Neutrophil (primary cell): ENCODE results near the gene GMIP.
A peak's percentile ranks its signal among the peaks of the same experiment; 100 is the strongest.

Source experiments
- H3K27ac ChIP-seq: fragments of 200-600 bp; sonication (generic); 2 replicates; pipeline ENCODE4 v1.5.1; 2016; ENCODE audit warnings: mild to moderate bottlenecking, moderate library complexity
- H3K27me3 ChIP-seq: fragments of 200-600 bp; sonication (generic); 2 replicates; pipeline ENCODE4 v1.6.0; 2016; ENCODE audit warnings: mild to moderate bottlenecking
- H3K36me3 ChIP-seq: fragments of 200-600 bp; sonication (generic); 2 replicates; pipeline ENCODE4 v1.5.1; 2017
- H3K4me1 ChIP-seq, 2 experiments: fragments of 200-600 bp in 1 of 2; sonication (generic) in 1 of 2; 1 replicate in 1 of 2; 2 replicates in 1 of 2; pipeline versions ENCODE4 v1.5.1 to v1.6.1; 2013 to 2016; ENCODE audit warnings: low read depth in 1 of 2, low read length in 1 of 2, mild to moderate bottlenecking in 1 of 2, moderate library complexity in 1 of 2; ENCODE audit not compliant: control insufficient read depth in 1 of 2, insufficient read depth in 1 of 2
- H3K4me3 ChIP-seq, 2 experiments: fragments of 200-600 bp in 1 of 2; sonication (generic) in 1 of 2; 1 replicate in 1 of 2; 2 replicates in 1 of 2; pipeline ENCODE4 v1.5.1; 2013 to 2016; ENCODE audit warnings: low read depth in 1 of 2, low read length in 1 of 2, mild to moderate bottlenecking in 1 of 2, moderate library complexity in 1 of 2
- H3K9me3 ChIP-seq: fragments of 200-600 bp; sonication (generic); 2 replicates; pipeline ENCODE4 v1.5.1; 2016
- CTCF ChIP-seq: fragments of 200-600 bp; sonication (generic); IDR thresholded peaks from 2 replicates; pipeline ENCODE4 v1.5.1; 2016; ENCODE audit warnings: antibody characterized with exemption

Gene GMIP

GRCh38 chr19:19626516-19627472 is 16.7 kb downstream of the GMIP start:
- no peak for TF ChIP-seq CTCF
- no peak overlapping the region for H3K27ac ChIP-seq
- peak overlapping the region in 1 of 2 experiments; percentile 53 for H3K4me3 ChIP-seq
- H3K4me1 ChIP-seq: peaks cover 18 to 25% of the 10 kb centered on the region in 2 experiments
- H3K9me3 ChIP-seq: no peaks in the 10 kb centered on the region
- no peaks in the 10 kb centered on the region for H3K27me3 ChIP-seq
- peaks cover 88% of the 10 kb centered on the region for H3K36me3 ChIP-seq

- Histone ChIP-seq H3K36me3 (peaks cover 66% of the 10 kb centered on the region), H3K27me3 (no peaks in the 10 kb centered on the region), H3K27ac (no peak overlapping the region), H3K4me3 (no peak overlapping the region), H3K4me1 (peaks cover 21 to 26% of the 10 kb centered on the region in 2 experiments), H3K9me3 (no peaks in the 10 kb centered on the region)
- no peak for TF ChIP-seq CTCF
Measured at GRCh38 chr19:19624032-19624570, 19.4 kb downstream of the GMIP start.

- no peaks in the 10 kb centered on the region for H3K27me3 ChIP-seq
- TF ChIP-seq CTCF: no peak
- peaks cover 59% of the 10 kb centered on the region for H3K36me3 ChIP-seq
- H3K4me1 ChIP-seq: peaks cover 18 to 26% of the 10 kb centered on the region in 2 experiments
- H3K27ac ChIP-seq: no peak overlapping the region
- H3K9me3 ChIP-seq: no peaks in the 10 kb centered on the region
- no peak overlapping the region for H3K4me3 ChIP-seq
Measured at GRCh38 chr19:19623383-19623782, 20.1 kb downstream of the GMIP start.

GRCh38 chr19:19619849-19620210 is 23.6 kb downstream of the GMIP start:
- Histone ChIP-seq H3K4me3 (no peak overlapping the region), H3K9me3 (no peaks in the 10 kb centered on the region), H3K4me1 (peaks cover 13 to 17% of the 10 kb centered on the region in 2 experiments), H3K27ac (no peak overlapping the region), H3K36me3 (peaks cover 33% of the 10 kb centered on the region), H3K27me3 (peaks cover 9% of the 10 kb centered on the region)
- TF ChIP-seq CTCF: no peak

GRCh38 chr19:19619181-19619848 is 24.1 kb downstream of the GMIP start:
- H3K27me3 ChIP-seq: peaks cover 9% of the 10 kb centered on the region
- peaks cover 28% of the 10 kb centered on the region for H3K36me3 ChIP-seq
- peak overlapping the region; percentile 41 for H3K27ac ChIP-seq
- H3K4me3 ChIP-seq: peak overlapping the region; percentile 57 to 64
- H3K9me3 ChIP-seq: no peaks in the 10 kb centered on the region
- no peak for TF ChIP-seq CTCF
- H3K4me1 ChIP-seq: peaks cover 13 to 17% of the 10 kb centered on the region in 2 experiments
